Left forelimb (tissue), 1 donor: ENCODE data around the gene KPNB1.

ENCODE experiments used
- DNase-seq: peaks from one replicate; pipeline ENCODE4 v3.0.0-alpha.2; 2018; ENCODE audit warnings: low spot score

Gene KPNB1

DNA sequence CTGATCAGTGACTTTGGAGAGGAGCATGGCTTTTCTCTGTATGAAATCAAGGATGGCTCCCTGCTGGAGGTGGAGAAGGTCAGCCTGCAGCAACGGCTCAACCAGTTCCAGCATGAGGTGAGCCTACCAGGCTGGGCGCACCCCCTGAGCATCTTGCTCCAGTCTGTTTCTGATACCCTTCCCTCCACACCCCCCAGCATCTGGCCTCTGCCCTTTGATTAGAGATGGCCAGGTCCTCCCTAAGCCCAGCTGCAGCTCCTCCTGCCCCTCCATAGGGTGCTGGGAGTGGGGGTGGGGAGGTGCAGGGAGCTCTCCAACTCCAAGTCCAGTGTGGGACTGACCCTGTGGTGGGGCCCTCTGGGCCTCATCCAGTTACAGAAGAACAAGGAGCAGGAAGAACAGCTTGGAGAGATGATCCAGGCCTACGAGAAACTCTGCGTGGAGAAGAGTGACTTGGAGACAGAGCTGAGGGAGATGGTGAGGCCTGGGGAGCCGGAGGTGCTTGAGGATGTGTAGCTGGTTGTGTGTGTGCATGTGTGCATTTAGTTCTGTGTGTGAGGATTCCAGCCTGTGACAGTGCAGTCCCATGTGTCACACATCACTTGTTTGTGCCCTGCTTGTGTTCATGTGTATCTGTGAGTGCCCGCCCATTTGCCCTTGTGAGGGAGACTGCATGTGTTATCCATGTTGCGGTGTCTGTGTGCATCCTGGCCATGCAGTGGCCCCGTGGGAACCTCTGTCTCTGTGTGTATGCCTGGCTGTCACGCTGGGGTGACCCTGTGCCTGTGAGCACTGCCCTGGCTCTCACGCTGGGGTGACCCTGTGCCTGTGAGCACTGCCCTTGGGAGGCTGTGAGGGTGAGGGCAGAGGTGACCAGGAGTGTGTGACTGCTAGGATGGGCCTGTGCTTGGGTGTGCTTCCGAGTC, 47.3 kb downstream of the KPNB1 start:
- DNase-seq, result no peak

GRCh38 chr17:47697906-47698711, 48.4 kb downstream of the KPNB1 start:
- DNase-seq, result no peak

DNA sequence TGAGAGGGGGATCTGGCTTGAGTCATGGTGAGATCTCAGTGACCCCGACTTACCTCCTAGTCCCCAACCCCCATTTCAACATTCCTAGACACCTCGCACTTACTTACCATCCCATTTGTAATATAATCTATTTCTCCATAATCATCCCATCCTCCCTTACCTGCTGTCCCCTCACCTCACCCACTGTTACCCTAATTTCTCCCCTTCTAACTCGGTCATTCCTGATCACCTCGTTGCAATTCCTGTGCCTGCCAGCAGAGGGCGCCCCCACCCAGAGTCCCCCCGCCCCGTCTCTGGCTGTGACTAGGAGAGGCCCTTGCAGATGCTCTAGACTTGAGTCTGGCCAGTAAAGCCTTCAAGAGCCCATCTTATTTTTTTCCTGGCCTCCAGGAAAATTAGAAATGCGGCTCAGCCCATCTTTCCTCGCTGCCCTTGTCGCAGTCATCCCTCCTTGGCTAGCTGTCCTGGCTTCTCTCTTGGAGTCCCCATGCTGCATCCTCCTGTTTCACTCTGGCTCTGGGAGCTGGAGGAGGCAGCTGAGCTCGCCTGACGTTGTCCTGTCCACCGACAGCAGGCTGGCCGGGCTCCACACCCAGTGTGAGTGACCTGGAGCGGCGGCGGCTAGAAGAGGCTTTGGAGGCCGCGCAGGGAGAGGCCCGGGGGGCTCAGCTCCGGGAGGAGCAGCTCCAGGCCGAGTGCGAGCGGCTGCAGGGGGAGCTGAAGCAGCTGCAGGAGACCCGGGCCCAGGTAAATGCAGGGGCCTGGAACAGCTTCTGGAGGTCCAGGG, 49.2 kb downstream of the KPNB1 start:
- DNase-seq, result no peak

- no peak for DNase-seq
Observed at GRCh38 chr17:47699536-47699840, 49.8 kb downstream of the KPNB1 start.

DNA sequence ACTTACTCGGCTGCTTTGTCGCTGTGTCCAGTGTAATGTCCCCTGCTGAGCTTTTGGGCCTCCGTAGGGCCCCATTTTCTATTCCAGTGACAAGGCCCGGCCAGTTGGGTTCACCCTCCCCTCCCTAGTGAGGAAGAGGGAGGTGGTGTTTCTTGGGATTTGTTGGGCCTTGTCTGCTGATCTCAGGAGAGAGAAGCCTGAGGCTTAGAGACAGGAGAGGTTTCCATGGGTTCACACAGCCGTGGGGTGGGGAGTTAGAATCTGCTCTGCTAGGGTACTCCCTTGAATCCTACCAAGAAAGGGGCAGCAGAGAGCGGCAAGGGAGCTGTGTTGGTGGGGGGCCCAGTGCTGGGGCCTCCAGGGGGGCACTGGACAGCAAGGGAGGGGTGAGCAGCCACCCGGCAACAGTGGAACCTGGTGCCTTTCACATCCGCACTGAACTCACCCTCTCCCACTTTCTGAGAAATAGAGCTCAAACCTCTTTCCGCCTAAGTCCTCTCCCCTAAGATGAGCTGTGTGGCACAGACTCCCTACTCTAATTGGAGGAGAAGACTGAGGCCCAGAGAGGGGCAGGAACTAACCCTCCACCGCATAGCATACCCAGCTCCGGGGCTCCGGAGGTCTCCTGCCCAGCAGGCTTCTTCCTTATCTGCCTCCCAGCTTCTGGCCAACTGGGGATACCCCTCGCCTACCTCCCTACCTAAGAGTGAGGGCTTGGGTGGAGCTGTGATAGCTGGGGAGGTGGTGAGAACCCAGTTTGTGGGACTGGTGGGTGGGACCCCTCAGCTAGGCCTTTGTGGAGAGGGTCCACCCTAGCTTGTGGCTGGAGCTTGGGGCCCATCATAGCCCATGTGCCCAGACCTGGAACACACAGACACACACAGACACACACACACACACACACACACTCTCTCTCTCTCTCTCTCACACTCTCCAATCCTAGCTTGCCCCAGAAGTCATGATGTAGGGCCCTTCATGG, 51.0 kb downstream of the KPNB1 start:
- DNase-seq, result peak; percentile 51

GRCh38 chr17:47701608-47702007, 51.9 kb downstream of the KPNB1 start:
- DNase-seq, result no peak

- no peak for DNase-seq
Observed at GRCh38 chr17:47702391-47702995, 52.8 kb downstream of the KPNB1 start.

DNA sequence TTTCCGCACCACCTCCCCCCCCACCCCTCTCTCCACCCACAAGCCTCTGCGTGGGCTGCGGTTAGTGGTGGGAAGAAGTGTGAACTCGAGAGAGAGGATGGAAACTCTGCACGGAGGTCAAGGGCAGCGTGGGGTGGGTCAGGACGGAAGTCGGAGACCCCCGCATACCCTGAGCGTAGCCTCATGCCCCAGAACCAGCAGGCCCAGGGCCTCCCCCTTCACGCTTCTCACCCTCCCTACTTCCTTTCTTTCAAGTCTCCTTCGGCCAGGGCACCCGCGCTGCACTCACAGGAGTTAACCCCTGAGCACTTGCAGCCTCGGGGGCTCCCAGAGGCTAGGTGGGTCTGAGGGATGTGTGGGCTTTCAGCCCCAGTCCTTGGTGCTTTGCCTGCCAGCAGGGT, 53.5 kb downstream of the KPNB1 start:
- DNase-seq, result no peak

- no peak for DNase-seq
Observed at GRCh38 chr17:47703671-47704070, 54.0 kb downstream of the KPNB1 start.

DNA sequence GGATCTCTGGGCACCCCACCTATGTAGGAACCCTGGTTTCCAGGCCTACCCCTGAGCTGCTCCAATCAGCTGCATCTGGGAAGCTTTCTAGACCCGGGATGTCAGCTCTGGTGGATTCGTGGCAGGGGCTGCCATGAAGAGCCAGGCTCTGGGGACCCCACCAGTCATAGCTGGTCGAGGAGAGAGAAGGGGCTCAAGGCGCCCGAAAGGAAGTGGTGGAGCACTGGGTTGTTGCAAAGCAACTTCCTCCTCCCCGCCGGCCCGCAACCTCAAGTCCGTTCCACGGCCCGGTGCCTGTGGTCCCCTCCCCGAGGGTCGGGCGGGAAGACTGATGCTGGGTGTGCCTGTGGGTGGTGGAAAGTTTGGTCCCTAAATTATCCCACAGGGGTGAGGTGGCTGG, 54.4 kb downstream of the KPNB1 start:
- DNase-seq, result no peak

GRCh38 chr17:47704736-47705135, 55.0 kb downstream of the KPNB1 start:
- no peak for DNase-seq

- DNase-seq, result no peak
Observed at GRCh38 chr17:47705536-47706530, 56.1 kb downstream of the KPNB1 start.

DNA sequence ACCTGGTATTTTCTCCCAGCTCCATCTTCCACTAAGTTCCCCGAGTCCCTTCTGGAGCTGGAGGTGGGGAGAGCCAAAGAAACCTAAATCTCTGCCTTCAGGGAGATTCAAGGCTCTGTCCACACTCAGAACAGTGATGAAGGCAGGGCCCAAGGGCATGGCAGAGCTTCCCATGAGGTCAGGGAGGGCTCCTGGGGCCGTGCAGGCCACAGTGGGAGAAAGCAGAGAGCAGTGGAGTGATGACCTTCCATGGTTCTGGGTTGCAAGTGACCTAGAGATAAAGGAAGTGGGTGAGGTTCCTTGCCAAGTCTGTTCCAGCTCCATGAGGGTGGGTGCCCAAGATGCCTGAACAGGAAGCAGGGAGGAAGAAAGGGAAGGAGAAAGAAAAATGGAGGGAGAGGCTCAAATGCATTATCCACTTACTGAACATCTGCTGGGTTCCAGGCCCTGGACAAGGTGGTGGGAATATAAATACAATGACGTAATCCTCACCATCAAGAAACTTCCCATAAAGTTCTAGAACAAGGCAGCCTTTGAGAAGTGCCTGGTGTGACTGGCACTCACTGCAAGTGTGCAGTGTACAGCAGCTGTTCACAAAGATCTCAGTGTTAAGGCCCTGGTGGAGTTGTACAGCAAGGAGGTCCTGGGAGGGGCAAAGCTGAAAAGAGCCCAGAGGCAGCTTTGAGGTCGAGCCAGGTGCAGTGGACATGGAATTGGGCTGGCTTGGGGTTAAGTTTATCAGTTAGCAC, 57.5 kb downstream of the KPNB1 start:
- no peak for DNase-seq

DNA sequence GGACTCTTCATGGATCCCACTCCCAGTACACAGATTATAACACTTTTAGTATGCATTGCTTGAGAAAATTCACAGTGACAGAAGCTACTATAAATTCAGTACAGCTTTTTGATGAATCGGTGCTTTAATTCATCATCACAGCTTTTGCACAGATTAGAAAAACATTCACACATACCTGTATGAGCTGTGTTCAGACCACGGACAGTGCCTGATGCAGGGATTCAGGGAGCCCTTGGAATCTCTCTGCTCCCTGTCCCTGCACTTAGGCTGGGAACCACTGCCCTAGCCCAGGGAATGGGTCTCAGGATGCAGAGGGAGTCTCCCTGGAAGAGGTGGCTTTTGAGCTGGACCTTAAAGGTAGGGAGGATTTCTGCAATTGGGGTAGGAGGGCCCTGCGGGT, 58.2 kb downstream of the KPNB1 start:
- DNase-seq, result no peak

GRCh38 chr17:47708312-47708863, 58.7 kb downstream of the KPNB1 start:
- DNase-seq, result no peak

DNA sequence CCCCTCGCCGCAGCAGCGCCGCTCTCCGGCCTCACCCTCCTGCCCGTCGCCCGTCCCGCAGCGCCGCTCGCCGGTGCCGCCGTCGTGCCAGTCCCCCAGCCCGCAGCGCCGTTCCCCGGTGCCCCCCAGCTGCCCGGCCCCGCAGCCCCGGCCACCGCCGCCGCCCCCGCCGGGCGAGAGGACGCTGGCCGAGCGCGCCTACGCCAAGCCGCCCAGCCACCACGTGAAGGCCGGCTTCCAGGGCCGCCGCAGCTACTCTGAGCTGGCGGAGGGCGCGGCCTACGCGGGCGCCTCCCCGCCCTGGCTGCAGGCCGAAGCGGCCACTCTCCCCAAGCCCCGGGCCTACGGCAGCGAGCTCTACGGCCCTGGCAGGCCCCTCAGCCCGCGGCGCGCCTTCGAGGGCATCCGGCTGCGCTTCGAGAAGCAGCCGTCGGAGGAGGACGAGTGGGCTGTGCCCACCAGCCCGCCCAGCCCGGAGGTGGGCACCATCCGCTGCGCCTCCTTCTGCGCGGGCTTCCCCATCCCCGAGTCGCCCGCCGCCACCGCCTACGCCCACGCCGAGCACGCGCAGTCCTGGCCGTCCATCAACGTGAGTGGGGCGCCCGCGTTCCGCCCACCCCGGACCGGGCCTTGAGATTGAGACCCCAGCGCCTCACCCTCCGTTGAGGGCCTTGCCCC, 59.3 kb downstream of the KPNB1 start:
- DNase-seq, result no peak

DNA sequence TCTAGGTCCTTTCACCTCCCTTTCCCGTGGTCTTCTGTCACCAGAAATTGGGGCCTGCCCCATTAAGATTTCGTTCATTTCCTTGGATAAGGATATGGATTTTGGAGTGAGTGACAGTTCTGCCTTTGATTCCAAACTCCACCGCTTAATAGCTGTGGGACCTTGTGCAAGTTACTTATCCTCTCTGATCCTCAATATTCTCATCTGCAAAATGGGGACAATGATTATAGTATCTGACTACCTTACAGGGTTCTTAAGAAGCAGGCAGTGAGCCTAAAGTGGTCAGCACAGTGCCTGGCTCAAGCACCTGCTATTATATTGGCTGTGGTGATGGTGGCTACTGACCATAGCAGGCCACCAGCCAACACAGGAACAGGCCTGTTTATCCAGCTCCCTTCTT, 59.9 kb downstream of the KPNB1 start:
- DNase-seq, result no peak
